ENCODE results near the gene TBC1D2B.

GRCh38 chr15:77974098-77974414 lies 103.5 kb downstream of the TBC1D2B start:
- TF ChIP-seq, protein P1, sequence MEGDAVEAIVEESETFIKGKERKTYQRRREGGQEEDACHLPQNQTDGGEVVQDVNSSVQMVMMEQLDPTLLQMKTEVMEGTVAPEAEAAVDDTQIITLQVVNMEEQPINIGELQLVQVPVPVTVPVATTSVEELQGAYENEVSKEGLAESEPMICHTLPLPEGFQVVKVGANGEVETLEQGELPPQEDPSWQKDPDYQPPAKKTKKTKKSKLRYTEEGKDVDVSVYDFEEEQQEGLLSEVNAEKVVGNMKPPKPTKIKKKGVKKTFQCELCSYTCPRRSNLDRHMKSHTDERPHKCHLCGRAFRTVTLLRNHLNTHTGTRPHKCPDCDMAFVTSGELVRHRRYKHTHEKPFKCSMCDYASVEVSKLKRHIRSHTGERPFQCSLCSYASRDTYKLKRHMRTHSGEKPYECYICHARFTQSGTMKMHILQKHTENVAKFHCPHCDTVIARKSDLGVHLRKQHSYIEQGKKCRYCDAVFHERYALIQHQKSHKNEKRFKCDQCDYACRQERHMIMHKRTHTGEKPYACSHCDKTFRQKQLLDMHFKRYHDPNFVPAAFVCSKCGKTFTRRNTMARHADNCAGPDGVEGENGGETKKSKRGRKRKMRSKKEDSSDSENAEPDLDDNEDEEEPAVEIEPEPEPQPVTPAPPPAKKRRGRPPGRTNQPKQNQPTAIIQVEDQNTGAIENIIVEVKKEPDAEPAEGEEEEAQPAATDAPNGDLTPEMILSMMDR (IDR thresholded peaks at IDR 0.05; ENCODE audit: low read length), result no peak
- TF ChIP-seq EZH2phosphoT487 (IDR thresholded peaks at IDR 0.05; ENCODE audit: low read length), result no peak
